Spleen (tissue), 7 donors: ENCODE results near the gene FAAP100.

Experiments
- CTCF ChIP-seq, 11 experiments: fragments of 200-600 bp in 7 of 11; fragments of 450-650 bp in 4 of 11; sonication (generic) in 4 of 11; IDR thresholded peaks in 8 of 11; conservative IDR thresholded peaks in 3 of 11; 1 replicate in 7 of 11; 2 replicates in 4 of 11; pipeline versions ENCODE4 v1.4.0 to v1.8.0; 2016 to 2021; ENCODE audit warnings: antibody characterized with exemption in 11 of 11, inconsistent platforms in 4 of 11, mild to moderate bottlenecking in 1 of 11
- POLR2A ChIP-seq, 3 donors: fragments of 450-650 bp; IDR thresholded peaks; one replicate each; pipeline ENCODE4 v1.5.1; 2017; ENCODE audit warnings: antibody characterized with exemption in 3 of 3, mild to moderate bottlenecking in 1 of 3
- donor health status: DM: no; HTN: no; CAD: no; lungs with moderate emphysema.
- donor health status: DM: no; HTN: no; CAD: no.
- donor health status: DM: no; HTN: no; CAD: no.

DNA sequence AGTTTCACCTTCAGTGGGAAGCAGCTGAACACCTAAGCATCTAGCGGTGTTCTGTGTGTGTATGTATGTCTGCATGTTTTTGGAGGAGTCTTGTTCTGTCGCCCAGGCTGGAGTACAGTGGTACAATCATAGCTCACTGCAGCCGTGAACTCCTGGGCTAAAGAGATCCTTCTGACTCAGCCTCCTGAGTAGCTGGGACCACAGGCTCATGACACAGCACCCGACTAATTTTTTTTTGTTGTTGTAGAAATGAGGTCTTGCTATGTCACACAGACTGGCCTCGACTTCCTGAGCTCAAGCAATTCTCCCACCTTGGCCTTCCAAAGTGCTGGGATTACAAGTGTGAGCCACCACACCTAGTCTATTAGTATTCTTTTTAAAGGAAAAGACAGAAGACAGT, 30.2 kb upstream of the FAAP100 start:
- TF ChIP-seq CTCF (IDR thresholded peaks at IDR 0.05 in 8 of 11, conservative IDR thresholded peaks at IDR 0.05 in 3 of 11) (no peak), POLR2A (IDR thresholded peaks at IDR 0.05) (no peak)
